Regular cardiac myocyte (primary cell): ENCODE measurements around the gene ALDH3B1. TPM values are rescaled to one million over a fixed set of nuclear protein-coding genes. Genes with fewer than 3 reads are reported as not detected.

Experiments used
- total RNA-seq: library from RNA; depleted of rRNA; stranded (reverse); fragments of >200 nt; gene quantifications from 2 replicates; pipeline ENCODE4 v1.2.3, GENCODE V29; 2014

ALDH3B1 gene
- total RNA-seq, result 13.8 and 18.6 TPM in 2 replicates

GRCh38 chr11:68010090-68011041, at the start of gene ALDH3B1:
Gene ALDH3B1, plus strand, starts transcription at chr11:68010327. Its CDS starts 4,971 bp downstream, at chr11:68015298.

GRCh38 chr11:68003846-68004550, 6.1 kb upstream of the ALDH3B1 start, which contains the start of gene UNC93B1:
Gene UNC93B1, minus strand, starts transcription at chr11:68004097. Its CDS starts 54 bp downstream, at chr11:68004043.

GRCh38 chr11:68030318-68031143, 20.4 kb downstream of the ALDH3B1 start, which contains the start of gene NDUFS8:
Gene NDUFS8, plus strand, starts transcription at chr11:68030681. Its CDS starts 1,471 bp downstream, at chr11:68032152.

GRCh38 chr11:68038718-68039525, 28.8 kb downstream of the ALDH3B1 start, which contains the start of gene TCIRG1:
Gene TCIRG1, plus strand, starts transcription at chr11:68039025. Its CDS starts 2,247 bp downstream, at chr11:68041272.

Other genes with a start within 250 kb of the ALDH3B1 start
- gene UNC93B1, start 6.2 kb upstream of the ALDH3B1 start, total RNA-seq, result 17.4 and 33.5 TPM in 2 replicates
- gene NDUFS8, start 20.4 kb downstream of the ALDH3B1 start, total RNA-seq, result 65.4 and 101 TPM in 2 replicates
- gene TCIRG1, start 28.7 kb downstream of the ALDH3B1 start, total RNA-seq, result 75.0 and 83.4 TPM in 2 replicates
- 4.6 and 4.8 TPM in 2 replicates for gene CHKA, start 111.1 kb downstream of the ALDH3B1 start, total RNA-seq
- 20.3 and 26.1 TPM in 2 replicates for gene KMT5B, start 203.0 kb downstream of the ALDH3B1 start, total RNA-seq